GM18868 (cell line): ENCODE measurements around the gene MAN1B1.

Experiments
- ATAC-seq: cut with Tn5 transposase; IDR thresholded peaks from one replicate; pipeline ENCODE4 v1.9.1; 2021; ENCODE audit warnings: mild to moderate bottlenecking, moderate library complexity; ENCODE audit not compliant: unreplicated experiment

The MAN1B1 gene

GRCh38 chr9:137083394-137084004 is 3.3 kb upstream of the MAN1B1 start:
- ATAC-seq = peak; percentile 28

DNA sequence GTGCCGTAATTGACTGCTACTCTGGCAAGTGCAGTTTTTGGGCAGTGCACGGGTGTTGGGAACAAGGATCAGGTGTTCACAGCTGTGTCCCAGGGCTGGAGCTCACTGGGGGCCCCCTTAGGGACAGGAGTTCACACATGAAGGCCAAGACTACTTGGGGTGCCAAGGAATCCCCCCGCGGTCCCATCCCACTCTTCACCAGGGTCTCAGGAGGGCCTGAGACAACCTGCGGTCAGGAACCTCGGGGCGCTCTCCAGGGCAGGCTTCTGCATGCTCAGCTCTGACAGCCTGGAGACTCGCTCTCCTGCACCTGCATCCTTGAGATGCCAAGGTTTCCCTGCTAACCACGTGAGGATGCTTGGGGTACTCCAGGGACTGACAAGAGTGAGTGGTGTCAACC is 2.3 kb upstream of the MAN1B1 start:
- ATAC-seq = no peak

DNA sequence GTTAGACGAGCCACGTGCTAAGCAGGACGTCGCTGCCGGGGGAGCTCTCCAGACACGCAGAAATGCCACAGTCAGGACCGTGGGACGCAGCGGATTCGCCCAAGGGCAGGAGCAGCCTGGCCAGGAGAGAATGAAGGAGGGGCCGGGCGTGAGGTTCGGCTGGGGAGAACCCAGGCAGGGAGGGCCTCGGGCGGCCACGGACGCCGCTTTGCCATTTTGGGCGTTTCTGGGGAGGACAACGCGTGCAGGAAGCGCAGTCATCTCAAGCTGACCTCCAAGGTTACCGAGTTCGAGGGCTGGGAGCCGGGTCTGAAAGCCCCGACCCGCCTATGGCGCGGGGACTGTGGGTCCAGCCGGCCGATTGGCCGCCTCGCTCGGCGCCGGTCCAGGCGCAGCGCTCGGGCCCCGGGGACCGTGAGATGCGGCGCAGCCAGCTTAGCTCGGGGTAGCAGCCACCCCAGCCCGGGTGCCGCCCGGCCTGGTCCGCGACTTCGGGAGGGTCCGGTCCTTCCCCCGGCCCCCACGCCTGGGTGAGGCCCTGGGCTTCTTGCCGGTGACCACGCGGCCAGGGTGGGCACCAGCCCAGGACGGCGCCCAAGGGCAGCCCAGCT is 760 bp upstream of the MAN1B1 start:
- ATAC-seq = no peak

DNA sequence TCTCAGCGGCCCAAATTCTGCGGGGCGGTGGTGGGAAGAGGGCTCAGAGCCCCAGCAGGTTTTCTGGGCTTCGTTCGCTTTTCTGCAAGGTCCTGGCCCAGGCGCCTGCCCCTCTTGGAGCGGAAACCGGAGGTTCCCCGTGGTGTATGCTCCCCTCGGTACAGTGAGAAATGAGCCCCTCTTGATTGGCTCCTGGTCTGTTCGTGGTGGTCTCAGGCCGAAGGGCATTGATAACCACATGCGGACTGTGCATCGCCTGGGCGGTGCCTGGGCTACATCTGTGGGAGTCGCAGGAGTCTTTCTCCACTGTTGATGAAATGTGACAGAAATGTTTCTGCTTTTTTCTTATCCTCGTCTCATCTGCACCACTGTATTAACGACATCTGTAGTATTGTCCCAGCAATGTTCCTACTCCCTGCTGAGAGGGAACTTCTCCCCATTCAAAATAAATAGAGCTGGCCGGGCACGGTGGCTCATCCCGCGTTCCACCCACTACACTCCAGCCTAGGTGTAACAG is 682 bp downstream of the MAN1B1 start:
- no peak for ATAC-seq

- no peak for ATAC-seq
Observed at GRCh38 chr9:137088121-137088520, 1.3 kb downstream of the MAN1B1 start.

DNA sequence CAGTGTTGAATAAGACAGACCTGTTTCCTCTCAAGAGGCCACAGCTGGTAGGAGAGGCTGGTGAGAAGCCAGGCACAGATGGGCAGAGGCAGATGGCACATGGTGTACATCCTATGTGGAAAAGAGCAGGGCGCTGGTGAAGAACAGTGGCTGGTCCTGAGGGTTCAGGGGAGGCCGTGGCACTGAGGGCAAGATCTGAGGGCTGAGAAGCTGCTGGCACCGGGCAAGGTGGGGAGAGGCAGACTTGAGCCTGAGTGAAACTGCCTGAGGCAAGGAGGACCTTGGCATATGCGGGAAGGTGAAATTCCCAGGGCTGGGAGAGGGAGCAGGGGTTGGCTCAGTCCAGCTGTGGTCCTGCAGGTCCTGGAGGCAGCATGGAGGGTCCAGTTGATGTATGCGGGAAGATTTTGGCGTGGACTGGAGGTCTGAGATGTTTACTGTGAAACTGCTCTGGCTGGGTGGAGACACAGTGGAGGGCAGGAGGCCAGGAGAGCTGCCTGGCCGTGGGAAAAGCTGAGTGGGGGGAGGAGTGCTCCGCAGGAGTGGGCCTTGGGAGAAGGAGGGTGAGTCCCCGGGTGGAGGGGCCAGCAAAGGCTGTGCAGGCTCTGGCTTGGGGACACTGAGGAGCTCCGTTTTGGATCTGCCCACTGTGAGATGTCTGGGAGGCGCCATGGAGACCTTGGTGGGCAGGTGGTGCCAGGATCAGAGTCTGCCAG is 2.6 kb downstream of the MAN1B1 start:
- no peak for ATAC-seq

DNA sequence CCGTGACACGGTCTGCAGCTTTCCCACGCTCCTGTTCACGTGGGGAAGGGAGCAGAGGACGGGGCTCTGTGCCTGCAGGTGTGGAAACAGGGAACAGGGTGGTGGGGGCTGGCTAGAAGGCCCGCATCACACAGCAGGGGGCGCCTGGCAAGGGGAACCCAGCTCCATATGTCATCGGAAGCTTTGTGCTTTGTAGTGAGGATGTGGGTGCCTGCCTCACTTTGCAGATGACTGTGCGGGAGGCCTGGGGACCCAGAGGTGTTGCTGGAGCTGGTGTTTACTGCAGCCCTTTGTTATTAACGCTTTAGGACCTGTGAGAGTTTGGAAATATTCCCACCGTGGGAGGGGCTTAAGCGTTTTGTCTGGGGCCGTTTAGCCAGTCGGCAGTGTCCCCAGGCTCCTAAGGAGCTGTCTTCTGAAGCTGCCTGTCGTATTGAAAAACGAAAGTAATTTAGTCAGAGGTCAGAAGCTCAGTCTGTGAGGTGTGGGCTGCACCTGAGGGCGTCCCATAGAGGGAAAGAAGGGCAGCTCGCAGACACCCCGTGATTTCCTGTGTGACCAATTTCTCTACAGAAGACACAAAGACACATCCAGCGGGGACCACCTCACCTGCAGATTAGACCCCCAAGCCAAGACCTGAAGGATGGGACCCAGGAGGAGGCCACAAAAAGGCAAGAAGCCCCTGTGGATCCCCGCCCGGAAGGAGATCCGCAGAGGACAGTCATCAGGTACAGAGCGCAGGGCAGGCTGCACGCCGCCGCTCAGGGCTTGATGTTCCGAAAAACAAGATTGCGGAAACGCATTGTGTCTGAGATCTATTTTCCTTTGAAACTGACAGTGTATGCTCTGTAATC is 9.1 kb downstream of the MAN1B1 start:
- peak; percentile 88 for ATAC-seq

GRCh38 chr9:137096785-137097546 is 10.2 kb downstream of the MAN1B1 start:
- ATAC-seq = no peak

DNA sequence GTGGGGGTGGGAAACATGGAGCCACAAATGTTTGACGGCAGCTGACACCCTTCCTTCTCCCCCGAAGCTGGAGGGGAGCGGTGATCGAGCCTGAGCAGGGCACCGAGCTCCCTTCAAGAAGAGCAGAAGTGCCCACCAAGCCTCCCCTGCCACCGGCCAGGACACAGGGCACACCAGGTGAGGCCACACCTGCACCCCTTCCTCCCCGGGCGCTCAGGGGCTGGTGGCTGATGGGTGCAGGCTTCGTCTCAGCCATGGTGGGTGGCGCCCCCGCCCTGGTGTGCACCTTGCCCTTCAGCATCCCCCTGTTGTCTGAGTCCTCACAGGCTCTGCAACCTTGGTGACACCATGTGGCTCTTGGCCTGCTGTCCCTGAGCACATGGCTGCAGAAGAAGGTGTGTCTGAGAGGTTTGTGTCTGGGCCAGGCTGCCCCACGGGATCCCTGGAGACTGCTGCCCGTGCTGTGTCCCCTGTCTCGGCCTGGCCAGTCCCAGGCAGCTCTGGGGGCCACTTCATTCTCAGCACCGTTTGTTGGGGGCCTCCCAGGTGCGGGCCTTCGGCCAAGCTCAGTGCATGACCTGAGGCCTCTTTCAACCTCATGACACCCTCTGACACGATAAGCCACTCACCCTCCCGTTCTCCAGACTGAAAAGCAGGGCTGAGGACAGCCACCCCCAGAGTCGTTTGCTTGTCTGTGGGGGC is 11.1 kb downstream of the MAN1B1 start:
- no peak for ATAC-seq

DNA sequence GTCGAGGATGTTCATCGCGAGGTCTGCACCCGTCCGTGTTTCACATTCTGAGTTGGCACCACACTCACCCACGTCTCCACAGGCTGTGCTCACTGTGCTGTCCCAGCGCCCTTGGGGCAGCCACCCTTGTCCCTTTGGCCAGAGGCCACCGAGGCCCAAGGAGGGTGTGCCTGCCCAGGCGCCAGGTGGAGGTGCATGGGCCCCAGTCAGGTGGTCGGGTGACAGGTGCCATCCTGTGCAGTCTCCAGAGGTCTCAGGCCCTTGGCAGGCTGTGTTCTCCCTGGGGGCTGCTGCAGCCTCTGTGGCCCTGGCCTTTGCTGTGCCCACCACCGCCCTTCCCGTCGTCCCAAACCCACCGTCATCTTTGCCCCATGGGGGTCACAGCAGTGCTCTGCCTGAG is 12.4 kb downstream of the MAN1B1 start:
- ATAC-seq = no peak

DNA sequence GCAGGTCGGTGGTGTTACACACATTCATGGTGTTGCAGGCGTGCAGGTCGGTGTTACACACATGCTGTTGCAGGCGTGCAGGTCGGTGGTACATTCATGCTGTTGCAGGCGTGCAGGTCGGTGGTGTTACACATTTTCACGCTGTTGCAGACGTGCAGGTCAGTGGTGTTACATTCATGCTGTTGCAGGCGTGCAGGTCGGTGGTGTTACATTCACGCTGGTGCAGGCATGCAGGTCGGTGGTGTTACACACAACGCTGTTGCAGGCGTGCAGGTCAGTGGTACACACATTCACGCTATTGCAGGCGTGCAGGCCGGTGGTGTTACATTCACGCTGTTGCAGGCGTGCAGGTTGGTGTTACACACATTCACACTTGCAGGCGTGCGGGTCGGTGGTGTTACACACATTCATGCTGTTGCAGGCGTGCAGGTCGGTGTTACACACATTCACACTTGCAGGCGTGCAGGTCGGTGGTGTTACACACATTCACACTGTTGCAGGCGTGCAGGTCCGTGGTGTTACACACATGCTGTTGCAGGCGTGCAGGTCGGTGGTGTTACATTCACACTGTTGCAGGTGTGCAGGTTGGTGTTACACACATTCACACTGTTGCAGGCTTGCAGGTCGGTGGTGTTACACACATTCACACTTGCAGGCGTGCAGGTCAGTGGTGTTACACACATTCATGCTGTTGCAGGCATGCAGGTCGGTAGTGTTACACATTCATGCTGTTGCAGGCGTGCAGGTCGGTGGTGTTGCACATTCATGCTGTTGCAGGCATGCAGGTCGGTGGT is 16.6 kb downstream of the MAN1B1 start:
- no peak for ATAC-seq

DNA sequence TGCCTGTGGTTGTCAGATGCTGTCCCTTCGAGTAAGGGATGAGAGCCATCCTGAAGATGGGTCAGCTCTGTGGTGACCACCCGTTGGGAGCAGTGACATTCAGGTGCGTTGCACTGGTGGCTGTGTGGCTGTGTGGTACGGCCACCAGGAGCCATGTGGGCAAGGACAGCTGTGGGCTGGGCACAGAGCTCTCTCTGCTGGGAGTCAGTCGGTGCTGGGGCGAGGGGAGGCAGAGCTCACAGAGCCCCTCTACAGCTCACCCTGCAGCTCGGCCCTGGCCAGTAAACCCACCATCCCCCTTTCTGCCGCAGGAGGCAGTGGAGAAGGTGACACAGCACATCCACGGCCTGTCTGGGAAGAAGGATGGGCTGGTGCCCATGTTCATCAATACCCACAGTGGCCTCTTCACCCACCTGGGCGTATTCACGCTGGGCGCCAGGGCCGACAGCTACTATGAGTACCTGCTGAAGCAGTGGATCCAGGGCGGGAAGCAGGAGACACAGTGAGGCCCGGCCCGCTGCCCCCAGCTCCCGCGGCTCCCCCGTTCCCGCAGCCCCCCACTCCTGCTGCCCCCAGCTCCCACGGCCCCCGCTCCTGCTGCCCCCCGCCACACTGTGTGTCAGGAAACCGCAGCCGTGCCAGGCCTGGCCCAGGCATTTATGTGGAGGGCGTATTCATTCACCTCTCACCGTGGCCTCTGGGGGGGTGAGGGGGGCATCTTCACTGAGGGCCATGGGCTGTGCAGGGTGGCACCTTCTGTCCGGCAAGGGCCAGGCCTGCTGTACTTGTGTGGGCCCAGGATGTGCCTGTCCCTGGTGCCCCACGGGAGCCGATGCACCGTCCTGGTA is 19.3 kb downstream of the MAN1B1 start:
- ATAC-seq = no peak

- no peak for ATAC-seq
Observed at GRCh38 chr9:137106662-137107250, 20.0 kb downstream of the MAN1B1 start.

GRCh38 chr9:137107312-137107921 is 20.6 kb downstream of the MAN1B1 start:
- no peak for ATAC-seq

DNA sequence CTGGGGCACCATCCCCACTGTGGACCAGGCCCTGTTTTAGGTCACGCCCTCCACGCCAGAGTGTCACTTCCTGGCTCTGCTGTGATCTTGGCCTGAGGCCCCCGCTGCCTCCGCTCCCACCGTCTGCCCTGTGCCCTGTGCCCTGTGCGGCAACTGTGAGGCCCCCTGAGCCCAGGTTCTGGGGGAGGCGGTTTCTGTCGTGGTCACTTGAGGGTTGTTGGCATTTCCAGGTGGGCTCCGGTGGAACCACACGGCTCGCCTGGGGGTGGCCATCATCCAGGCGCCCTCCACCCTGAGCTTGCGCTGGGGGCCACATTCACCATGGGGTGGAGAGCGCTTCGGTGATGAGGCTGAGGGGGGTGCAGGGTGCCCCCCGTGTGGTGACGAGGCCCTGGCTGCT is 21.2 kb downstream of the MAN1B1 start:
- no peak for ATAC-seq

DNA sequence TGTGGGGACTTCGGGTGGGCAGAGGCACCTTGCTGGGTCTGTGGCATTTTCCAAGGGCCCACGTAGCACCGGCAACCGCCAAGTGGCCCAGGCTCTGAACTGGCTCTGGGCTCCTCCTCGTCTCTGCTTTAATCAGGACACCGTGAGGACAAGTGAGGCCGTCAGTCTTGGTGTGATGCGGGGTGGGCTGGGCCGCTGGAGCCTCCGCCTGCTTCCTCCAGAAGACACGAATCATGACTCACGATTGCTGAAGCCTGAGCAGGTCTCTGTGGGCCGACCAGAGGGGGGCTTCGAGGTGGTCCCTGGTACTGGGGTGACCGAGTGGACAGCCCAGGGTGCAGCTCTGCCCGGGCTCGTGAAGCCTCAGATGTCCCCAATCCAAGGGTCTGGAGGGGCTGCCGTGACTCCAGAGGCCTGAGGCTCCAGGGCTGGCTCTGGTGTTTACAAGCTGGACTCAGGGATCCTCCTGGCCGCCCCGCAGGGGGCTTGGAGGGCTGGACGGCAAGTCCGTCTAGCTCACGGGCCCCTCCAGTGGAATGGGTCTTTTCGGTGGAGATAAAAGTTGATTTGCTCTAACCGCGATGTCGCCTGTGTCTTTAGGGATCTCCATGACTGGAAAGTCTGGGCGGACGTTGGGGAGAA is 21.9 kb downstream of the MAN1B1 start:
- no peak for ATAC-seq
